ENCODE data around the gene PRR7. TPM values are rescaled to one million over a fixed set of nuclear protein-coding genes. Genes with fewer than 3 reads are reported as not detected.

Gene PRR7
- total and polyA plus RNA-seq, 2 of the 4 experiments (the other 2 are of a cell fraction): 1.1 to 10.1 TPM

- whole genome bisulfite sequencing, 2 experiments (ENCODE audit: extremely low coverage in 2 of 2, insufficient read length in 1 of 2): 98% methylated on average over 16 of the region's 28 CpGs; no CpG with 5 or more reads in 1 of the 2 experiments
- ChIA-PET CTCF (no interaction called here), POLR2A (ENCODE audit: unreplicated experiment) (no interaction called here)
- no peak overlapping the region for H2BK15ac ChIP-seq (ENCODE audit: low read depth, low read length)
- no peak overlapping the region for H2AK9ac ChIP-seq (replicated peaks; ENCODE audit: low read depth, low read length, poor library complexity)
- no peak overlapping the region for H3K14ac ChIP-seq (replicated peaks; ENCODE audit: low read depth, low read length)
- in situ Hi-C loops (cut with MboI; ENCODE audit: low sequenced_read_pairs): no loop called here
- peaks cover 59% of the 10 kb centered on the region for H3K36me3 ChIP-seq (ENCODE audit: control insufficient read depth, insufficient read depth, low read length)
- TF ChIP-seq ELK1 (IDR thresholded peaks at IDR 0.05; ENCODE audit: borderline replicate concordance, low read depth, low read length) (no peak), CHD1 (IDR thresholded peaks at IDR 0.05; ENCODE audit: low read depth, low read length) (no peak), MXI1 (IDR thresholded peaks at IDR 0.05; ENCODE audit: borderline replicate concordance, low read depth, low read length) (no peak), NFE2L2 (IDR thresholded peaks at IDR 0.05; ENCODE audit: low read depth, low read length) (no peak), BHLHE40 (IDR thresholded peaks at IDR 0.05; ENCODE audit: low read depth, low read length) (no peak), RCOR1 (IDR thresholded peaks at IDR 0.05; ENCODE audit: insufficient replicate concordance, low read length) (no peak), FOS (IDR thresholded peaks at IDR 0.05; ENCODE audit: low read depth, low read length) (no peak), MAFK (IDR thresholded peaks at IDR 0.05; ENCODE audit: low read depth, low read length) (no peak), RFX5 (IDR thresholded peaks at IDR 0.05; ENCODE audit: low read depth, low read length) (no peak), POLR2A (IDR thresholded peaks at IDR 0.05; ENCODE audit: low read depth, low read length) (no peak), RAD21 (IDR thresholded peaks at IDR 0.05; ENCODE audit: low read length) (no peak), USF2 (IDR thresholded peaks at IDR 0.05; ENCODE audit: low read depth, low read length) (no peak), CTCF (conservative IDR thresholded peaks at IDR 0.05; ENCODE audit: low read depth, low read length) (no peak)
- H3K9me1 ChIP-seq (ENCODE audit: insufficient read depth, low read length): no peaks in the 10 kb centered on the region
- H4K5ac ChIP-seq (ENCODE audit: low read depth, low read length): no peak overlapping the region
- H3K4me1 ChIP-seq (ENCODE audit: control insufficient read depth, insufficient read depth, low read length): peaks cover 5% of the 10 kb centered on the region
- no peak overlapping the region for H3K4me2 ChIP-seq (ENCODE audit: low read depth, low read length)
- H3K27me3 ChIP-seq (ENCODE audit: control insufficient read depth, insufficient read depth, low read length): no peaks in the 10 kb centered on the region
- no peak overlapping the region for H3K4me3 ChIP-seq (ENCODE audit: insufficient read depth, low read depth, low read length)
- BruUV-seq (replicated peaks): no TSS peak
- no peak overlapping the region for H3K4ac ChIP-seq (ENCODE audit: low read depth, low read length)
- H3K27ac ChIP-seq (ENCODE audit: insufficient read depth, low read length): no peak overlapping the region
- peaks cover 75% of the 10 kb centered on the region for H4K20me1 ChIP-seq (ENCODE audit: insufficient read depth, low read length)
- intact Hi-C loops (cut with micrococcal nuclease): no loop called here
- H3K9me3 ChIP-seq (ENCODE audit: control insufficient read depth, insufficient read depth, low read length): no peaks in the 10 kb centered on the region
- DNase-seq (no peak), ATAC-seq (ENCODE audit: low read depth) (no peak)
- H4K8ac ChIP-seq (ENCODE audit: low read depth in 2 of 2, low read length in 2 of 2): no peak overlapping the region
- H2AFZ ChIP-seq (replicated peaks; ENCODE audit: low read length, poor library complexity): no peak overlapping the region
- no peak overlapping the region for H3K9ac ChIP-seq (ENCODE audit: low read depth, low read length)
- no peak overlapping the region for H3K56ac ChIP-seq (ENCODE audit: extremely low read depth, insufficient read depth, low read length)
- H2BK20ac ChIP-seq (ENCODE audit: low read depth, low read length): no peak overlapping the region
- H2AK5ac ChIP-seq (ENCODE audit: low read depth, low read length): no peak overlapping the region
- H3K18ac ChIP-seq (ENCODE audit: low read depth, low read length): no peak overlapping the region
- no peak overlapping the region for H4K91ac ChIP-seq (ENCODE audit: insufficient read depth, low read depth, low read length)
- no peak overlapping the region for H2BK120ac ChIP-seq (ENCODE audit: low read depth, low read length)
- no peak overlapping the region for H3K23ac ChIP-seq (ENCODE audit: low read depth, low read length)
- no peak overlapping the region for H2BK5ac ChIP-seq (ENCODE audit: low read depth, low read length, poor library complexity, severe bottlenecking)
- peaks cover 11 to 31% of the 10 kb centered on the region in 2 experiments for H3K79me1 ChIP-seq (ENCODE audit: low read depth in 1 of 2, low read length in 2 of 2)
- dilution Hi-C loops (cut with HindIII; ENCODE audit: low sequenced_read_pairs, unreplicated experiment): no loop called here
Measured at GRCh38 chr5:177459819-177460628, 13.4 kb downstream of the PRR7 start.

All from IMR-90 (cell line).